ENCODE results near the gene ITGBL1.

ITGBL1 gene

DNA sequence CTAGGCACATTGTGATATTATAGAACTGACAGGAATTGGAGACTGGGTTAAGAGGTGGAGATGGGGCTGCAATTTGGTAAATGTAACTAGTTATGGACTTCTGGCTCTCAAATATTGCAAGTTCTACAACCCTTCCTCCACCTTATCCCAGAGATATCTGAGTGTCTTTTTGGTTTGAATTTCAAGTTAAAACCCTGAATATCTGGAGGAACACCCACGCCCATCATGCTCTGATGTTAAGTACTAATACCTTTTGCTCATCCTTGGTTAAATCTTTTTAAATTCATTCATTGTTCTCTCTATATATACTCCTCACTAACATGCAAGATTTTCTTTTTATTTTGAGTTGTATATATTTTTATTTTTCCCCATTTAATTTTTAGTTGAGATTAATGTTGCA is 28.9 kb downstream of the ITGBL1 start:
- CTCF ChIA-PET = no interaction called here
- no peak overlapping the region for H3K27ac ChIP-seq
- POLR2A ChIA-PET (ENCODE audit: low non-redundant PET) = no interaction called here
- DNase-seq (ENCODE audit: low spot score) = no peak
- TF ChIP-seq, protein P1, sequence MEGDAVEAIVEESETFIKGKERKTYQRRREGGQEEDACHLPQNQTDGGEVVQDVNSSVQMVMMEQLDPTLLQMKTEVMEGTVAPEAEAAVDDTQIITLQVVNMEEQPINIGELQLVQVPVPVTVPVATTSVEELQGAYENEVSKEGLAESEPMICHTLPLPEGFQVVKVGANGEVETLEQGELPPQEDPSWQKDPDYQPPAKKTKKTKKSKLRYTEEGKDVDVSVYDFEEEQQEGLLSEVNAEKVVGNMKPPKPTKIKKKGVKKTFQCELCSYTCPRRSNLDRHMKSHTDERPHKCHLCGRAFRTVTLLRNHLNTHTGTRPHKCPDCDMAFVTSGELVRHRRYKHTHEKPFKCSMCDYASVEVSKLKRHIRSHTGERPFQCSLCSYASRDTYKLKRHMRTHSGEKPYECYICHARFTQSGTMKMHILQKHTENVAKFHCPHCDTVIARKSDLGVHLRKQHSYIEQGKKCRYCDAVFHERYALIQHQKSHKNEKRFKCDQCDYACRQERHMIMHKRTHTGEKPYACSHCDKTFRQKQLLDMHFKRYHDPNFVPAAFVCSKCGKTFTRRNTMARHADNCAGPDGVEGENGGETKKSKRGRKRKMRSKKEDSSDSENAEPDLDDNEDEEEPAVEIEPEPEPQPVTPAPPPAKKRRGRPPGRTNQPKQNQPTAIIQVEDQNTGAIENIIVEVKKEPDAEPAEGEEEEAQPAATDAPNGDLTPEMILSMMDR (conservative IDR thresholded peaks at IDR 0.05; ENCODE audit: low read depth) = no peak

GRCh38 chr13:101486708-101487437 is 34.4 kb downstream of the ITGBL1 start:
- DNase-seq (ENCODE audit: low spot score) = no peak
- ChIA-PET CTCF (interaction anchor here (0.6 kb wide), 1 partner anchor 491 kb away, joined by 3 read pairs; no protein-coding TSS in a partner anchor), POLR2A (ENCODE audit: low non-redundant PET) (no interaction called here)
- H3K27ac ChIP-seq = no peak overlapping the region
- TF ChIP-seq, protein P1 (conservative IDR thresholded peaks at IDR 0.05; ENCODE audit: low read depth) = no peak

DNA sequence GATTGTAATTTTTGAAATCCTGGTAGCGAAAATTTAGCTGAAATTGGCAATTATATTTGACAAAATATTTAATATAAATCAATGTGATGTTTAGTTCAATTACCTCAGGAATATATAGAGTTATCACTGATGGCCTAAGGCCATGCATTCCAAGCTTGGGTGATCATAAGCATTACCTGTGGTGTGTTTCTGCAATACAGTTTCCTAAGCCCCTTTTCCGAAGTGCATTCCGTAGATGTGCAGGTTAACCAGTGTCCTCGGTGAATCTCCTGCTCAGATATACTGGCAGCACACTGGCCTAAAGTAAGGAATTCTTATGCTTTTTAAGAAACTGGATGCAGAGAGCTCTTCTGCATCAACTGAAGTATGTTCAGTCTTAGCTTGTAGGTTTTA is 35.0 kb downstream of the ITGBL1 start:
- ChIA-PET POLR2A (ENCODE audit: low non-redundant PET) (no interaction called here), CTCF (no interaction called here)
- TF ChIP-seq, protein P1 (conservative IDR thresholded peaks at IDR 0.05; ENCODE audit: low read depth) = no peak

DNA sequence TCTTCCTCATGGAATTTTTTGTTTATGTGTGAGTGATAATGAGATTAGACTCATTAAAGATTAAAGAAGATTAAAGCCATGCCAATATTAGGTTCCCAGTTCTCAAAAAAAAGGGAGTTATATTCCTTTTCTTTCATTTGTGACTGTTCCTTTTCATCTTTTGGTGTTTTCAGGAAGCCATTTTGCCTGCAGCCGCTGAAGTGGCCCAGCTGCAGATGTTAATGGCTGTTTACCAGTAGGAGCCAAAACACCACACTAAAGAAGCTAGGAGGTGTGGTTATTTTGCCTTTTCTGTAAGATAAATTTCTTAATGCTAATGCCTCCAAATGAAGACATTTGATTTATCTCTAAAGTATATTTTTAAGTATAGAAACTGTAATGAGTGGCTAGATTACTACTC is 36.3 kb downstream of the ITGBL1 start:
- CTCF ChIA-PET = interaction anchor here (0.7 kb wide), 1 partner anchor 44 kb away, joined by 4 read pairs; no protein-coding TSS in a partner anchor
- TF ChIP-seq, protein P1 (conservative IDR thresholded peaks at IDR 0.05; ENCODE audit: low read depth) = no peak
- no peak for DNase-seq (ENCODE audit: low spot score)
- POLR2A ChIA-PET (ENCODE audit: low non-redundant PET) = no interaction called here
- no peak overlapping the region for H3K27ac ChIP-seq

More for the DNA sequence above, 35.0 kb downstream of the ITGBL1 start:
- no peak for DNase-seq (ENCODE audit: low spot score)
- H3K27ac ChIP-seq = no peak overlapping the region

- POLR2A ChIA-PET (ENCODE audit: low non-redundant PET) = no interaction called here
- TF ChIP-seq, protein P1 (conservative IDR thresholded peaks at IDR 0.05; ENCODE audit: low read depth) = no peak
- CTCF ChIA-PET = no interaction called here
- H3K27ac ChIP-seq = no peak overlapping the region
- no peak for DNase-seq (ENCODE audit: low spot score)
Measured at GRCh38 chr13:101489643-101490405, 37.3 kb downstream of the ITGBL1 start.

- peak; percentile 16 for DNase-seq (ENCODE audit: low spot score)
- TF ChIP-seq, protein P1 (conservative IDR thresholded peaks at IDR 0.05; ENCODE audit: low read depth) = no peak
- POLR2A ChIA-PET (ENCODE audit: low non-redundant PET) = no interaction called here
- H3K27ac ChIP-seq = no peak overlapping the region
- CTCF ChIA-PET = no interaction called here
Measured at GRCh38 chr13:101490406-101491015, 38.0 kb downstream of the ITGBL1 start.

Data from RWPE1 (cell line).